GM23338 (cell line): ENCODE data around the gene WARS2. TPM values are rescaled to one million over a fixed set of nuclear protein-coding genes. Genes with fewer than 3 reads are reported as not detected.
A peak's percentile ranks its signal among the peaks of the same experiment; 100 is the strongest.

Source experiments
- ATAC-seq: fragments of 200-7000 bp; cut with Tn5 transposase; 3 replicates; pipeline ENCODE4 v1.9.1; 2020
- DNase-seq: peaks from one replicate; pipeline ENCODE4 v3.0.0-alpha.2; 2015; ENCODE audit warnings: low spot score
- H2AFZ ChIP-seq: fragments of 200-600 bp; sonication (generic); 2 replicates; pipeline ENCODE4 v1.8.0; 2016; ENCODE audit warnings: antibody characterized with exemption, mild to moderate bottlenecking, moderate library complexity
- H3F3A ChIP-seq: fragments of 200-600 bp; sonication (generic); replicated peaks from 2 replicates; pipeline ENCODE4 v1.8.0; 2017; ENCODE audit warnings: antibody characterized with exemption, mixed run types, low read depth
- H3K27ac ChIP-seq: fragments of 200-600 bp; sonication (generic); 2 replicates; pipeline ENCODE4 v1.6.1; 2016; ENCODE audit warnings: low read depth
- H3K27me3 ChIP-seq: fragments of 200-600 bp; sonication (generic); 2 replicates; pipeline ENCODE4 v1.8.0; 2016; ENCODE audit warnings: mild to moderate bottlenecking, mixed run types, moderate library complexity; ENCODE audit not compliant: insufficient read depth
- H3K36me3 ChIP-seq: fragments of 200-600 bp; sonication (generic); 2 replicates; pipeline ENCODE4 v1.8.0; 2016; ENCODE audit warnings: mild to moderate bottlenecking; ENCODE audit not compliant: insufficient read depth
- H3K4me1 ChIP-seq: fragments of 200-600 bp; sonication (generic); 2 replicates; pipeline ENCODE4 v1.8.0; 2016; ENCODE audit warnings: mild to moderate bottlenecking, moderate library complexity; ENCODE audit not compliant: insufficient read depth
- H3K4me2 ChIP-seq: fragments of 200-600 bp; sonication (generic); 2 replicates; pipeline ENCODE4 v1.7.1; 2017; ENCODE audit warnings: mixed run types
- H3K4me3 ChIP-seq: fragments of 200-600 bp; sonication (generic); 2 replicates; pipeline ENCODE4 v1.6.1; 2016; ENCODE audit warnings: mixed run types
- H3K79me2 ChIP-seq: fragments of 200-600 bp; sonication (generic); replicated peaks from 2 replicates; pipeline ENCODE4 v1.8.0; 2017; ENCODE audit warnings: mild to moderate bottlenecking; ENCODE audit not compliant: insufficient read depth
- H3K9me2 ChIP-seq: fragments of 200-600 bp; sonication (generic); 2 replicates; pipeline ENCODE4 v1.8.0; 2017; ENCODE audit not compliant: insufficient read depth
- H4K20me1 ChIP-seq: fragments of 200-600 bp; sonication (generic); replicated peaks from 2 replicates; pipeline ENCODE4 v1.8.0; 2017; ENCODE audit warnings: mild to moderate bottlenecking; ENCODE audit not compliant: insufficient read depth
- H3K27ac Mint-ChIP-seq: 2 replicates; pipeline ENCODE4 v1.8.0; 2020; ENCODE audit warnings: inconsistent platforms, mild to moderate bottlenecking, moderate library complexity, mixed read lengths
- H3K27me3 Mint-ChIP-seq: 3 replicates; pipeline ENCODE4 v1.8.0; 2022; ENCODE audit warnings: low read depth, mild to moderate bottlenecking, moderate library complexity, mixed read lengths, inconsistent platforms; ENCODE audit not compliant: insufficient read depth, poor library complexity
- H3K36me3 Mint-ChIP-seq: 3 replicates; pipeline ENCODE4 v1.8.0; 2021; ENCODE audit warnings: low read depth, mild to moderate bottlenecking, inconsistent platforms, moderate library complexity, mixed read lengths
- H3K4me1 Mint-ChIP-seq: 3 replicates; pipeline ENCODE4 v1.8.0; 2020; ENCODE audit warnings: mild to moderate bottlenecking, inconsistent platforms, mixed read lengths
- H3K4me3 Mint-ChIP-seq: 3 replicates; pipeline ENCODE4 v1.8.0; 2021; ENCODE audit warnings: moderate library complexity, mild to moderate bottlenecking, inconsistent platforms, mixed read lengths
- H3K9me3 Mint-ChIP-seq: 3 replicates; pipeline ENCODE4 v1.8.0; 2020; ENCODE audit warnings: moderate library complexity, mild to moderate bottlenecking, inconsistent platforms, mixed read lengths
- EZH2 ChIP-seq: fragments of 200-600 bp; sonication (generic); IDR thresholded peaks from one replicate; pipeline ENCODE4 v1.8.0; 2017; ENCODE audit warnings: antibody characterized with exemption, mild to moderate bottlenecking, low read depth; ENCODE audit not compliant: unreplicated experiment
- EZH2phosphoT487 ChIP-seq: fragments of 200-600 bp; sonication (generic); IDR thresholded peaks from one replicate; pipeline ENCODE4 v1.8.1; 2018; ENCODE audit warnings: antibody characterized with exemption; ENCODE audit not compliant: unreplicated experiment
- NANOG ChIP-seq: IDR thresholded peaks from 2 replicates; pipeline ENCODE4 v1.6.1; 2016; ENCODE audit warnings: antibody characterized with exemption, borderline replicate concordance
- POLR2AphosphoS5 ChIP-seq: IDR thresholded peaks from 2 replicates; pipeline ENCODE4 v1.6.1; 2016; ENCODE audit warnings: antibody characterized with exemption, low read depth
- REST ChIP-seq: IDR thresholded peaks from one replicate; pipeline ENCODE4 v1.6.1; 2018; ENCODE audit warnings: antibody characterized with exemption; ENCODE audit not compliant: unreplicated experiment
- polyA plus RNA-seq: library from polyadenylated mRNA; unstranded; fragments of >200 nt; fragmentation: Nextera tagmentation; extraction: Ambion mirVana; gene quantifications from 2 replicates; pipeline ENCODE4 v1.2.1, GENCODE V29; 2016
- total RNA-seq: library from RNA; depleted of rRNA; stranded (reverse); fragments of >200 nt; shearing (Covaris generic); gene quantifications from 2 replicates; pipeline ENCODE4 v1.2.3, GENCODE V29; 2014
- TF ChIP-seq, protein P1 (sequence below): IDR thresholded peaks from 2 replicates; pipeline ENCODE4 v1.6.1; 2016; ENCODE audit warnings: antibody characterized with exemption
- TF ChIP-seq, protein P2 (sequence below), 2 experiments: fragments of 200-600 bp in 1 of 2; sonication (generic) in 1 of 2; conservative IDR thresholded peaks; 2 replicates each; pipeline versions ENCODE4 v1.5.1 to v1.6.1; 2016 to 2017; ENCODE audit warnings: antibody characterized with exemption in 2 of 2, low read depth in 2 of 2, mild to moderate bottlenecking in 2 of 2, moderate library complexity in 1 of 2

WARS2 gene
- total and polyA plus RNA-seq, 2 experiments from 2014 or later, result 6.4 to 12.6 TPM

DNA sequence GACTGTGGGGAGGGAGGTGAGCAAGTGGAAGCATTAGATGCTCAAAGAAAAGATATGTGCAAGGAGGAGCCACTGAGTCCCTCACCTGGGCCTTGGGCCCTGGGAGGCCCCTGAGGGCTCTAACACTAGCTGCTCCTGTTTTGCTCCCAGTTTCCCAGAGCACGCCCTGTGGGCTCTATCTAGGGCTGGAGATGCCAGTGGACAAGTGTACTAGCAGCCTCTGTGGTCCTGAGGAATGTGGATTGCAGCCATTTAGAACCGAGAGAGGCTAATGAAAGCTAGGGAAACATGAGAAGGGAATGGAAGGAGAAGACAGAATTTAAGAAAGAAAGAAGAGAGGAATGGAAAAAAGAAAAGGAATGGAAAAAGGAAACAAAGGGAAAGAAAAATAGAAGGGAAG is 142.3 kb downstream of the WARS2 start:
- Mint-ChIP-seq H3K36me3 (no peaks in the 10 kb centered on the region), H3K27ac (no peak overlapping the region), H3K9me3 (no peaks in the 10 kb centered on the region; the same call in 2 of the 3 replicates), H3K4me3 (peak overlapping the region; percentile 6; the same call in 1 of the 3 replicates), H3K4me1 (peaks cover 49% of the 10 kb centered on the region), H3K27me3 (peaks cover 100% of the 10 kb centered on the region)
- ATAC-seq (no peak), DNase-seq (no peak)
- H4K20me1 ChIP-seq, result no peaks in the 10 kb centered on the region; the same call in none of the 2 replicates
- H3K27ac ChIP-seq, result no peak overlapping the region
- H3K4me1 ChIP-seq, result peaks cover 53% of the 10 kb centered on the region
- TF ChIP-seq, protein P1, sequence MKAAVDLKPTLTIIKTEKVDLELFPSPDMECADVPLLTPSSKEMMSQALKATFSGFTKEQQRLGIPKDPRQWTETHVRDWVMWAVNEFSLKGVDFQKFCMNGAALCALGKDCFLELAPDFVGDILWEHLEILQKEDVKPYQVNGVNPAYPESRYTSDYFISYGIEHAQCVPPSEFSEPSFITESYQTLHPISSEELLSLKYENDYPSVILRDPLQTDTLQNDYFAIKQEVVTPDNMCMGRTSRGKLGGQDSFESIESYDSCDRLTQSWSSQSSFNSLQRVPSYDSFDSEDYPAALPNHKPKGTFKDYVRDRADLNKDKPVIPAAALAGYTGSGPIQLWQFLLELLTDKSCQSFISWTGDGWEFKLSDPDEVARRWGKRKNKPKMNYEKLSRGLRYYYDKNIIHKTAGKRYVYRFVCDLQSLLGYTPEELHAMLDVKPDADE, result no peak
- TF ChIP-seq EZH2, result peak; percentile 50
- no peaks in the 10 kb centered on the region for H3K79me2 ChIP-seq
- no peaks in the 10 kb centered on the region for H3K36me3 ChIP-seq
- H3F3A ChIP-seq, result peaks cover 7% of the 10 kb centered on the region; the same call in 1 of the 2 replicates
- no peak overlapping the region for H3K4me3 ChIP-seq
- no peak overlapping the region for H2AFZ ChIP-seq
- peaks cover 100% of the 10 kb centered on the region for H3K27me3 ChIP-seq
- H3K9me2 ChIP-seq, result no peaks in the 10 kb centered on the region
- peak overlapping the region; percentile 31; the same call in 1 of the 2 replicates for H3K4me2 ChIP-seq

DNA sequence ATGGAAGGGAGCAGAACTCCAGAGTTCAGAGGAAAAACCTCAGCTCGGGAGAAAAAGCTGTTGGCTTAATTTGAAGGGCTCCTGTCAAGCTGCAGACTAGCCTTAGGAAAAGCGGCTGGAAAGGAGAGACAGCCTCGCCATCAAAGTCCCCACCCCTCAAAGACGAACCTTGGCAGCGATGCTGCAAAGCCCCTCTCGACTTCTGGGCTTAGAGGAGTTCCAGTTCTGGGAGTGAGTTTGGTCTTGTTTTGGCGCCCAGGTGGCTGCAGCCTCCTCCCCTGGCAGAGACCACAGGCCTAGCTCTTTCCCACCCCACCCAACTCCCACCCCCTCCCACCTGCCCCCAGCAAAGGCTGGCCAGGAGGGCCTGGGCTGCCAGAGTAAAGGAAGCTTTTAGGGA is 143.2 kb downstream of the WARS2 start:
- peaks cover 46% of the 10 kb centered on the region for H3K4me1 ChIP-seq
- H3K4me1 Mint-ChIP-seq, result peaks cover 44% of the 10 kb centered on the region
- peaks cover 3% of the 10 kb centered on the region; the same call in 1 of the 2 replicates for H3F3A ChIP-seq
- no peak overlapping the region for H3K4me3 ChIP-seq
- H4K20me1 ChIP-seq, result no peaks in the 10 kb centered on the region; the same call in none of the 2 replicates
- H3K27ac ChIP-seq, result no peak overlapping the region
- no peaks in the 10 kb centered on the region for H3K36me3 Mint-ChIP-seq
- H3K79me2 ChIP-seq, result no peaks in the 10 kb centered on the region
- H3K4me2 ChIP-seq, result no peak overlapping the region
- no peaks in the 10 kb centered on the region; the same call in 2 of the 3 replicates for H3K9me3 Mint-ChIP-seq
- H3K4me3 Mint-ChIP-seq, result no peak overlapping the region
- no peak overlapping the region for H3K27ac Mint-ChIP-seq
- DNase-seq, result no peak
- no peaks in the 10 kb centered on the region for H3K9me2 ChIP-seq
- no peak for ATAC-seq
- H3K36me3 ChIP-seq, result no peaks in the 10 kb centered on the region
- H3K27me3 ChIP-seq, result peaks cover 100% of the 10 kb centered on the region
- H3K27me3 Mint-ChIP-seq, result peaks cover 100% of the 10 kb centered on the region
- H2AFZ ChIP-seq, result no peak overlapping the region
- TF ChIP-seq, protein P1, result no peak
- TF ChIP-seq REST (no peak), EZH2phosphoT487 (no peak), NANOG (no peak), POLR2AphosphoS5 (no peak)
- TF ChIP-seq, protein P2, sequence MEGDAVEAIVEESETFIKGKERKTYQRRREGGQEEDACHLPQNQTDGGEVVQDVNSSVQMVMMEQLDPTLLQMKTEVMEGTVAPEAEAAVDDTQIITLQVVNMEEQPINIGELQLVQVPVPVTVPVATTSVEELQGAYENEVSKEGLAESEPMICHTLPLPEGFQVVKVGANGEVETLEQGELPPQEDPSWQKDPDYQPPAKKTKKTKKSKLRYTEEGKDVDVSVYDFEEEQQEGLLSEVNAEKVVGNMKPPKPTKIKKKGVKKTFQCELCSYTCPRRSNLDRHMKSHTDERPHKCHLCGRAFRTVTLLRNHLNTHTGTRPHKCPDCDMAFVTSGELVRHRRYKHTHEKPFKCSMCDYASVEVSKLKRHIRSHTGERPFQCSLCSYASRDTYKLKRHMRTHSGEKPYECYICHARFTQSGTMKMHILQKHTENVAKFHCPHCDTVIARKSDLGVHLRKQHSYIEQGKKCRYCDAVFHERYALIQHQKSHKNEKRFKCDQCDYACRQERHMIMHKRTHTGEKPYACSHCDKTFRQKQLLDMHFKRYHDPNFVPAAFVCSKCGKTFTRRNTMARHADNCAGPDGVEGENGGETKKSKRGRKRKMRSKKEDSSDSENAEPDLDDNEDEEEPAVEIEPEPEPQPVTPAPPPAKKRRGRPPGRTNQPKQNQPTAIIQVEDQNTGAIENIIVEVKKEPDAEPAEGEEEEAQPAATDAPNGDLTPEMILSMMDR (conservative IDR thresholded peaks at IDR 0.05; ENCODE audit: low read depth in 2 of 2), result no peak
